Activated CD8-positive, alpha-beta memory T cell treated with anti-CD3 and anti-CD28 coated beads for 1 hour (primary cell): ENCODE data around the gene GLRX5.
A peak's percentile ranks its signal among the peaks of the same experiment; 100 is the strongest.
"Not testable (repeated sequence)": the region's sequence is repeated elsewhere in the genome, so short reads cannot be mapped to it uniquely, and the experiment has no call there.

Experiments used
- DNase-seq, 2 donors: peaks; one replicate each; pipeline ENCODE4 v3.0.0-alpha.2; 2020; ENCODE audit warnings: low read depth in 1 of 2; ENCODE audit errors: extremely low read depth in 1 of 2

GLRX5 gene

GRCh38 chr14:95549656-95550585 is 15.1 kb downstream of the GLRX5 start:
- no peak for DNase-seq

- DNase-seq = no peak
These were observed 16.6 kb downstream of the GLRX5 start for GRCh38 chr14:95551435-95551834.

- no peak for DNase-seq
These were observed 18.3 kb downstream of the GLRX5 start for GRCh38 chr14:95553141-95553540.

DNA sequence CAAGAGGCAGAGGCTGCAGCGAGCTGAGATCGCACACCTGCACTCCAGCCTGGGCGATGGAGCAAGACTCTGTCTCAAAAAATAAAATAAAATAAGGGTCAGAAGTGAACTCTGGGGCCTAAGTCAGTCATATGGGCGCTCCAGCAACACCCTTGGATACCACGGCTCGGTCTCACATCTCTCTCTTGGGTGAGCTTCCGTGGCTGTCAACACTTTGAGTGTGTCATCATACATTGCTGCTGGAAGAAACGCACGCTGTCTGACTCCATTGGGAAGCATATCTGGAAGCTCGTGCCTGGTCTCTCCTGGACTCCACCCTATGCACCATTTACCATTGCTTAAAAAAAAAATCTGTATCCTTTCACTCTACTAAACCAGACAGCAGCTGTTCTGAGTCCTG is 20.2 kb downstream of the GLRX5 start:
- DNase-seq = no peak

GRCh38 chr14:95557291-95557690 is 22.4 kb downstream of the GLRX5 start:
- no peak for DNase-seq

GRCh38 chr14:95557832-95558231 is 23.0 kb downstream of the GLRX5 start:
- no peak for DNase-seq

- no peak for DNase-seq
These were observed 24.4 kb downstream of the GLRX5 start for GRCh38 chr14:95559203-95559602.

DNA sequence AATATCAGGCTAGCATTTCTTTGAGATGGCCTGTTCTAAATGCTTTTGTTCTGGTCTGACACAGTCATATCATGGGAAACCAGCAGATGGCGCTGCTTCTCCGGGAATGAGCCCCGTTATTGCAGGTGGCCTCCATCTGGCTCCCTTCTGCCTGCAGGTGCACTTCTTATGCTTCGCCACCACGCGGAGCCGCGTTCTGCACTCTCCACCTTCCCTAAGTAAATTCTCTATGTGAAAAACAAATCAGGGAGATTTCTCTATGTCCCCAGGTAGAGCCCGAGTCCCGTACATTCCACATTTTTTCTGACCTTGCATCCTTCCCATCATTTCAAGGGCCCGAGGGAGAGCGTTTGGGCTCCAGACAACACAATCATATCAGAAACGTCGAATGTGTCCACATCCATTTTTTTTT is 26.2 kb downstream of the GLRX5 start:
- DNase-seq = peak; percentile 51 to 75

DNA sequence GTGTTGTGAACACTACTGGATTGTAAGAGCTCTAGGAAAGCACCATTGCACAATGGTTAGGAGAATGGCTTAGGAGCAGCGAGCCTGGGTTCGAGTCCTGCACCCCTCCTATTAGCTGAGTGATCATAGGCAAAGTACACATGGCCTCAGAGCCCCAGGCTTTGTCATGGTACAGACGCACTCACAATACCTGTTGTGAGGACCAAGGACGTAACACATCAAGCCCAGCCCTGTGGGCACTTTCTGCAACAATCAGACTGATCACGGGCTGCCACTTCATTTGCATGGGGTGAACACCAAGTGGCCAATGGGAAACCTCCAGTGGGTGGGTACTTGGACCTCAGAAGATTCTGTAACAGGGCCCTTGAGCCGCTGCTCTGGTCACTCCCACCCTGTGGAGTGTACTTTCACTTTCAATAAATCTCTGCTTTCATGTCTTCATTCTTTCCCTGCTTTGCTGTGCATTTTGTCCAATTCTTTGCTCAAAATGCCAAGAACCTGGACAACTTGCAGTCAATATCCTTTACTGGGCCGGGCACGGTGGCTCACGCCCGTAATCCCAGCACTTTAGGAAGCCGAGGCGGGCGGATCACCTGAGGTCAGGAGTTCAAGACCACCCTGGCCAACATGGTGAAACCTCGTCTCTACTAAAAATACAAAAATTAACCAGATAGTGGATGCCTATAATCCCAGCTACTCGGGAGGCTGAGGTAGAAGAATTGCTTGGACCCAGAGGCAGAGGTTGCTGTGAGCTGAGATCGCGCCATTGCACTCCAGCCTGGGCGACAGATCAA is 28.2 kb downstream of the GLRX5 start:
- DNase-seq = no peak

DNA sequence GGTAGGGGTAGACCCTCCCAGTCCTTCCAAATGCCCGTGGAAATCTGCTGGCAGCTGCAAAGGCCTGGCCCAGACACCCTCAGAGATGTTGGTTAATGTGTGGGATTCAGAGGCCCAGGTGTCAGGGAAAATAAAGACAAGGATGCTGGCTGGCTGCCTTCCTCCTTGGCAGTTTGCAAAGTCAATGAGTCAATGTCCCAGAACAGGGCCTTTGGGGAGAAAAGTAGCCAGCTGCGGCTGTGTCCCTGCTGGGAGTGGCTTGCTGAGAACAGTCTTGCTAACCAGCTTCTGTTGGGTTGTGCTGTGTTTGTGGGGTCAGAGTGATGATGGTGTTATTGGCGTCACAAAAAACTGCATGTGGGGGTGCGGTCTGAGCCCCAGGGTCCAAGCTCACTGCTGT is 29.2 kb downstream of the GLRX5 start:
- DNase-seq = no peak

GRCh38 chr14:95569440-95569839 is 34.6 kb downstream of the GLRX5 start:
- no peak for DNase-seq

DNA sequence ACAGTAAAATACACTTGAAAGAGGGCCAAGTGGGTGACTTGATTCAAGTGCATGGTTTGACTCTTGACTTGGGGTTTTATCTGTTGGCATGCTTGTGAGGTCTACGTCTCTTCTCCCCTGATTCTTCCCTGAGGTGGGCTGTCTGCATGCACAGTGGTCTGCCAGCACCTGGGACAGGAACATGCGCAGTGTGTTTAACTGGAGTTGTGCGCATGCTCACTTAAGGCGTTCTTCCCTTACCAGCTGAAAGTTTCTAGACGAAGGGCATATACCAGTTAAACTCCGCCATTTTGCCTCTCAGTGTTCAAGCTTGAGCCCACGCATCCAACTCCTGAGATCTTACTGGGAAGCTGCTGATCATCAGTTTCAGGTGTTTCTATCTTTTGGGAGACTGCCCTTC is 38.5 kb downstream of the GLRX5 start:
- no peak for DNase-seq

DNA sequence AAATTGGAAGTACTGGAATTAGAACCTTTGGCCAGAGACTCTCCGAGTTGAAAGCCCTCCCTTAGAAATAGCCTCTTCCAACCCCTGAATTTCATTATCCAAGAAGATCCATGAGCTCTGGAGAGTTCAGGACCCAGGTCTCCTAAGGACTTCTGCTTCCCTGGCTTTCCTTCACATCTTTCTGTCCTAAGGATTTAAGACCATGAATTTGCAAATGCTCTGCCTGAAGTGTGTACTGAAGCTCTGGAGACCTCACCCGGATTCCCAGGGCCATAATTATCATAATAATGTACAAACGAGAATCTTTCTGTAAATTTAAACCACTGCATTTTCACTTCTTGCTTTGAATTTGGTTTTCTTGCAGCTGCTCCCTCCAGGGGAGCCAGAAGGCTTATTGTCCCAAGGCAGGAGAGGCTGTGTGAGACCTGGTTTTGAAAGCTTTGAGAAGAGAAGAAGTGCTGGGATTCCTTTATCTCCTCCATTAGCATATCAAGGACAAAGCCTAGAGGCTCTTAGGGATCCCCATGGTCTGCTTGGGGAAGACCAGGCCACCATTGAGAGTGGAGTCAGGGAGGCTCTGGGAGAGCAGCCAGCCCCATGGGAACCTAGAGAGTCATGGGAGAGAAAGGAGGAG is 41.1 kb downstream of the GLRX5 start:
- no peak for DNase-seq

DNA sequence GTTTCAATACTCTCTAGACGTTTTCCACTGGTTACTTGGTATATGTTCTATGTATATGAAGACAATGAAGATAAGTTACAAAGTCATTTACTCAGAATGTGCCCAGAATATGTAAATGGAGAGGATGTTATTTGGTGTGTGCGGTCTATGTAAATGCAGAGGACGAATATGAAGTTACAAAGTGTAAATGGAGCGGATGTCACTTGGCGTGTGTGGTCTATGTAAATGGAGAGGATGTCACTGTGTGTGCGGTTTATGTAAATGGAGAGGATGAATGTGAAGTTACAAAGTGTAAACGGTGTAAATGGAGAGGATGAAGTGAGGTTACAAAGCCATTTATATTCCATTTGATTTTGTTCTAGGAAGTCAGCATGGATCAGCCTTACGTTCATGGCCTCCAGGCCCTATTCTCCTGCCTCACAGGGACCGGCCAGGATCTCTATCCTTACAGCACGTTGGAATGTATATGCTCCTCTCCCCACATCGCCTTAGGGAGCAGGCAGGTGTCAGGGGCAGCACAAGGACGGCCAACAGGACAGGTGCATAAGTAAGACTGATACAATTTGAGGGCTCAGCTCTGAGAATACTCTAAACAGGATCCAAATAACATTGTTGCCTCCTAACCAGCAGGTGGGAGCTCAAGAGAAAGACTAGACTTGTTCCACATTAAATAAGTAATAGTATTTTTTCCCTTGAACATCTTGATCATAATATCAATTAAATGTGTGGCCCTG is 42.4 kb downstream of the GLRX5 start:
- DNase-seq = no peak

- no peak for DNase-seq
These were observed 43.0 kb downstream of the GLRX5 start for GRCh38 chr14:95577870-95578269.

DNA sequence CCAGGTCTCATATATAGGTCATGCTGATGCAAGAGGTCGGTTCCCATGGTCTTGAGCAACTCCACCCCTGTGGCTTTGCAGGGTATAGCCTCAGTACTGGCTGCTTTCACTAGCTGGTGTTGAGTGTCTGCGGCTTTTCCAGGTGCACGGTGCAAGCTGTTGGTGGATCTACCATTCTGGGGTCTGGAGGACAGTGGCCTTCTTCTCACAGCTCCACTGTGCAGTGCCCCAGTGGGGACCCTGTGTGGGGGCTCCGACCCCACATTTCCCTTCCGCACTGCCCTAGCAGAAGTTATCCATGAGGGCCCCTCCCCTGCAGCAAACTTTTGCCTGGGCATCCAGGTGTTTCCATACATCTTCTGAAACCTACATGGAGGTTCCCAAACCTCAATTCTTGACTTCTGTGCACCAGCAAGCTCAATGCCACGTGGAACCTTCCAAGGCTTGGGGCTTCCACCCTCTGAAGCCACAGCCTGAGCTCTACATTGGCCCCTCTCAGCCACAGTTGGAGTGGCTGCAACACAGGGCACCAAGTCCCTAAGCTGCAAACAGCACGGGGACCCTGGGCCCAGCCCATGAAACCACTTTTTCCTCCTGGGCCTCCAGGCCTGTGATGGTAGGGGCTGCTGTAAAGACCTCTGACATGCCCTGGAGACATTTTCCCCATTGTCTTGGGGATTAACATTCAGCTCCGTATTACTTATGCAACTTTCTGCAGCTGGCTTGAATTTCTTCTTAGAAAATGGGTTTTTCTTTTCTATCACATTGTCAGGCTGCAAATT is 49.2 kb downstream of the GLRX5 start:
- not testable (repeated sequence) for DNase-seq

DNA sequence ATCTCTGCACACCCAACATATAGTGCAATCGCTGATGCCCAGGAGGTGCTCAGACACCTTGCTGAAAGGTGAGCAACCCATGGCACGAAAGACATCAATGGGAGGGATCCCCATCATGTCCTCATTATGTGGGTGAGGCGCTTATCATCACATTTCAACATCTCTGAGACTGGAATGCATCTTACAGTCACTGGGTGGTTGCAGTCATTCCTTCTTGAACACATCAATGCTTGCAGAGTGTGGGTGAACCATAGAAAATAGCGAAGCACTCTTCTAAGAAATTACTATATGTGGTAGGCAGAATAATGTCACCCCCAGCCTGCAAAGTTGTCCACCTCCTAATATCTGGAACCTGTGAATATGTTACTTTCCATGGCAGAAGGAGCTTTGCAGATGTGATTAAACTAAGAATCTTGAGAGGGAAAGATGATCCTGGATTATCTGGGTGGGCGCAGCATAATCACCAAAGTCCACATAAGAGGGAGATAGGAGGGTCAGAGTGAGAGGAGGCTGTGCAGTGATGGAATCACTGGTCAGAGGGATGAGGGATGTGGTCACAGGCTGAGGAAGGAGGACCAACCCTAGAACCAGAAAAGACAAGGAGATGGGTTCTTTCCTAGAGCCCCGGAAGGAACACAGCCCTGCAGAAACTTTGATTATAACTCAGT is 51.2 kb downstream of the GLRX5 start:
- DNase-seq = no peak

GRCh38 chr14:95591182-95591581 is 56.3 kb downstream of the GLRX5 start:
- not testable (repeated sequence) for DNase-seq
